Measurements from ENCODE around the gene OXLD1.

OXLD1 gene

GRCh38 chr17:81666342-81667191 lies at the start of gene OXLD1, which contains the start of gene CCDC137:
Gene OXLD1, minus strand, starts transcription at chr17:81666605. Its CDS starts 28 bp downstream, at chr17:81666577.
Gene CCDC137, plus strand, starts transcription at chr17:81666737. Its CDS starts 30 bp downstream, at chr17:81666767.
- peak; percentile 98 for DNase-seq (ENCODE audit: low spot score)

GRCh38 chr17:81715107-81715871 lies 48.9 kb upstream of the OXLD1 start:
- no peak for DNase-seq (ENCODE audit: low spot score)

- DNase-seq (ENCODE audit: low spot score): no peak
Observed at GRCh38 chr17:81714412-81715106, 48.2 kb upstream of the OXLD1 start.

GRCh38 chr17:81713556-81714411 lies 47.4 kb upstream of the OXLD1 start:
- no peak for DNase-seq (ENCODE audit: low spot score)

- DNase-seq (ENCODE audit: low spot score): no peak
Observed at GRCh38 chr17:81713004-81713555, 46.7 kb upstream of the OXLD1 start.

- peak; percentile 67 for DNase-seq (ENCODE audit: low spot score)
Observed at GRCh38 chr17:81712468-81713003, 46.1 kb upstream of the OXLD1 start.

GRCh38 chr17:81711814-81712467 lies 45.5 kb upstream of the OXLD1 start, which contains the start of gene SLC25A10:
Gene SLC25A10, plus strand, starts transcription at chr17:81712284. Its CDS starts 143 bp downstream, at chr17:81712427.
- peak; percentile 91 for DNase-seq (ENCODE audit: low spot score)

GRCh38 chr17:81710514-81711308 lies 44.3 kb upstream of the OXLD1 start:
- DNase-seq (ENCODE audit: low spot score): no peak

GRCh38 chr17:81708739-81709185 lies 42.4 kb upstream of the OXLD1 start:
- no peak for DNase-seq (ENCODE audit: low spot score)

GRCh38 chr17:81707725-81708646 lies 41.6 kb upstream of the OXLD1 start:
- DNase-seq (ENCODE audit: low spot score): no peak

- no peak for DNase-seq (ENCODE audit: low spot score)
Observed at GRCh38 chr17:81706757-81707624, 40.6 kb upstream of the OXLD1 start.

- DNase-seq (ENCODE audit: low spot score): no peak
Observed at GRCh38 chr17:81706232-81706611, 39.8 kb upstream of the OXLD1 start.

GRCh38 chr17:81705518-81706231 lies 39.3 kb upstream of the OXLD1 start:
- no peak for DNase-seq (ENCODE audit: low spot score)

- DNase-seq (ENCODE audit: low spot score): no peak
Observed at GRCh38 chr17:81703747-81704654, 37.6 kb upstream of the OXLD1 start.

Measured in AG08395 (cell line).